Measurements from ENCODE around the gene CERS6.

GRCh38 chr2:168694173-168694572 is 238.1 kb downstream of the CERS6 start:
- TF ChIP-seq CTCF (IDR thresholded peaks at IDR 0.05): no peak
- TF ChIP-seq POLR2A (IDR thresholded peaks at IDR 0.05): no peak
